Cardiac fibroblast (primary cell): ENCODE measurements around the gene TP73.

ENCODE experiments used
- DNase-seq, 2 donors: peaks; one replicate each; pipeline versions ENCODE4 v3.0.0 to v3.0.0-alpha.2; 2010; ENCODE audit warnings: low read depth in 2 of 2
- H3K4me3 ChIP-seq, 2 donors: replicated peaks in 1 of 2; 1 replicate in 1 of 2; 2 replicates in 1 of 2; pipeline ENCODE4 v1.5.1; 2011; ENCODE audit warnings: low read depth in 2 of 2, low read length in 2 of 2, mild to moderate bottlenecking in 2 of 2, moderate library complexity in 1 of 2
- CTCF ChIP-seq: IDR thresholded peaks from one replicate; pipeline ENCODE4 v1.5.1; 2011; ENCODE audit warnings: low read depth, mild to moderate bottlenecking, low read length, inconsistent platforms

TP73 gene

DNA sequence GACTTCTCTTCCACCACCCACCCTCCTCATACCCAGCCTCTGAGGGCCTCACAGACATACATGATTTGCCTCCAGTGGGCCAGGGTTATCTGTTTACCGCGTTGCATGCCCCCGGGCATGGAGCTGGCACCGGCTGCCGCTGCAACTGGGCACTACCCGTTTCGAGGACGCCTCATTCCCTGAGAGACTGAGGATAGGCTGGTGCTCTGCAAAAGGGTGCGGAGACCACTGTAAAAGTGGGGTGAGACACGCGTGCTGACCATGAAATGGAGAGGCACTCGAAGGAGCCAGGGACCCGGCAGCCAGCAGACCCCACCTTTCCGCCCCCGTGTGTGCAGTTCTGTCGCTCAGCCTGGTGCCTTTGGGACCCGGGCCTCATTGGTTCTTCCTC lies 20.6 kb downstream of the TP73 start:
- no peak overlapping the region for H3K4me3 ChIP-seq
- DNase-seq: no peak
- no peak for TF ChIP-seq CTCF

DNA sequence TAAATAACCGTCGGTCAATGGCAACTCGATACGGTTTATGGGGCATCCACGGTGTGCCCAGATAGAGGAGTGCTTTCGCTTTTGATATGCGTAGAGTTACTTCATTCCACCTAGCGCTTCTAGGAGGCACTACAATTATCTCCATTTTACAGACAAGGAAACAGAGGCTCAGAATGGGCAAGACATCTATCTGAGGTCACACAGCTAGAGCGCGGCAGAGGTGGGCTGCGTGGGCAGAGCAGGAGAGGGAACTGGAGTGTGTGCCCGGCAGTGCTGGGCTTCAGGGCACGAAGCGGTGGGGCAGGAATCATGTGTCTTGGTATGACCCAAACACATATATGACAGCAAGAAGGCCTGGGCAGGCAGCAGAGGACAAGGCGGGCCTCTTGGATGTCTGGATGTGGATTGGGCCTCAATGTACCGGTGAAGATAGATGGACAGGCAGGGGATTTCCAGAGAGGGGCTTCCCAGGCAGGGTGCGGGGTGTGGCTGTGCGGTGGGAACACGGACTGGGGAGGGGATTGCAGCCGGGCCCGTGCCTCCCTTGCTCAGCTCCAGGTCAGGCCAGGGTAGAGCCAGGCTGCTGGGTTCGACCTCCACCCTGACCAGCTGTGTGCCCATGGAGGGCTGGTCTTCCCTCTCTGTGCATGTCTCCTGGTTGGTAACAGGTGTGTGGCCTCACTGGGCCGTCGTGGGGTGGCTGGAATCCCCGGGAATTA lies 21.2 kb downstream of the TP73 start:
- no peak overlapping the region for H3K4me3 ChIP-seq
- DNase-seq: no peak
- TF ChIP-seq CTCF: no peak

DNA sequence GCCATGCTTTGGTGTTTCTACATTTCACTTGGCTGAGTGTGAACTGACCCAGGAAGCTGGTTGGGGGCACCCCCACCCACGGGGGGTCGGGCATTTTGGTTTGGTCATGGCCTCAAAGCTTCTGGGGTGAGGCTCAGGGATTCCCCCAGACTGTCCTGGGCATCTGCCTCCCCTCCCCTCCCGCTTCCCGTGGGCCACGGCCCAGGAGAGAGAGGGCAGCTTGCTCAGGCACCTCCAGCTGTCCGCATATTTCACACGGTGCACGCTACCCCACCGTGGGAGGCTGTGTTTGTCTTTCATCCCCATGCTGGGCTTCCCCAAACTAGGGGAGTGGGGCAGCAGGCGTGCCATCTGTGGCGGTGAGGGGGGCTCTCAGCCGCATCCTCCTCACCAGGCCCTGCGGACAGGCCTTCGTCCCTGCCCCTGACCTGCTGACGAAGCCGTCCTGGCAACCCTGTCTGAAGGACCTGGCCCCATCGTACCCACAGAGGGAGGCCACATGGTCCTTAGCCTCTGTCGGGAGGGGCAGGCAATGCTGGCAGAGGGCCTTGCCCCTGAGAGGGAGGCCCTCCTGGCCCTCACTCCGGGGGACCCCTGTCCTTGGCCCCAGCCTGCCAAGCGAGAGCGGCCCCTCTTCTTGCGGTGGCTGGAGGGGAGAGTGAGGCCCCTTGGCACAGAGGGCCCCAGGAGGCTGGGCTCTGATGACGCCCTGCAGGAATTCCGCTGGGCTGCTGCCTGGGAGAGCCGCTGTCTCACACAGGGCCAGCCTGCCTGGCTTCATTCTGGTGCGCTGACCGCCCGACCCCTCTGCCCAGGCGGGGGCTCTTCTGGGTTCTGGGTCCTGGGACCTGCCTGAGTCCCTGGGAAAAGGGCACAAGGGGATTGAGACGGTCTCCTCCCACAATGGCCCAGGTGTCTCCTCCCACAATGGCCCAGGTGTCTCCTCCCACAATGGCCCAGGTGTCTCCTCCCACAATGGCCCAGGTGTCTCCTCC lies 22.1 kb downstream of the TP73 start:
- no peak for DNase-seq
- TF ChIP-seq CTCF: no peak
- no peak overlapping the region for H3K4me3 ChIP-seq

DNA sequence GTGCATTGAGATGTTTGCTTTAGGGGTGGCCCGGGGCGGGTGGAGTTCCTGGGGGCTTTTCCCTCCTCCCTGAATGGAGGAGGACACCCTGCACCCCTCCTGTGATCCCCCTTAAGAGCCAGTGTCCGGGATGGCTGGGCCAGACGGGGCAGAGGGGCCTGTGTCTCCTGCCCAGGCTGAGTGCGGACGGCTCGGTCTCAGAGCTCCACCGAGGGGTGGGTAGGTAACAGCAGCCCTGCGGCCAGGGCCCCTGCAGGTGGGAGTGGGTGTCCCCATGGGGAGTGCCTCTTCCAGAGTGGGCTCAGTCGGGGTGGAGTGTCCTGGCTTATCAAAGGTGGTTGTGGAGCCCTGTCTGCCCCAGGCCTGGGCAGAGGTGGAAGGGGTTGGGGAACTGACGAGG lies 23.1 kb downstream of the TP73 start:
- H3K4me3 ChIP-seq: no peak overlapping the region
- no peak for TF ChIP-seq CTCF
- no peak for DNase-seq

- TF ChIP-seq CTCF: no peak
- no peak overlapping the region for H3K4me3 ChIP-seq
- no peak for DNase-seq
These were observed 24.5 kb downstream of the TP73 start for GRCh38 chr1:3676581-3677470.

DNA sequence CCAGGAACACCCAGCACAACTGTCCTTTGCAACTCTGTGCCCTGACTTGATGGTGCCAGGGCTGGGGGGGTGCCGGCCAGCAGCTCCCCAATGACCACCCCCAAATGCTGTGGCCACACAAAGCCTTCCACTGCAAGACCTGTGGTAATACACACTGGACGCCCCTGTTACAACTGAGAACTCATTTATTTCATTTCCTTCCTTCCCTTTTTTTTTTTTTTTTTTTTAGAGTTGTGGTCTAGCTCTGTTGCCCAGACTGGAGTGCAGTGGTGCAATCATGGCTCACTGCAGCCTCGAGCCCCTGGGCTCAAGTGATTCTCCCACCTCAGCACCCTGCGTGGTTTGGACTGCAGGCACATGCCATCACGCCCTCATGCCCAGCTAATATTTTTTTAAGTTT lies 25.2 kb downstream of the TP73 start:
- no peak for DNase-seq
- H3K4me3 ChIP-seq: no peak overlapping the region
- TF ChIP-seq CTCF: no peak
